GM12892 (cell line): ENCODE data around the gene MYH13.

Experiments
- POLR2A ChIP-seq: IDR thresholded peaks from 2 replicates; pipeline ENCODE4 v1.6.1; 2011; ENCODE audit warnings: low read depth, low read length, control low read depth
- POLR2AphosphoS5 ChIP-seq: IDR thresholded peaks from 2 replicates; pipeline ENCODE4 v1.6.1; 2011; ENCODE audit warnings: low read depth, low read length, control low read depth
- TAF1 ChIP-seq: IDR thresholded peaks from 2 replicates; pipeline ENCODE4 v1.6.1; 2011; ENCODE audit warnings: low read depth, mild to moderate bottlenecking, control low read depth, low read length, borderline replicate concordance

DNA sequence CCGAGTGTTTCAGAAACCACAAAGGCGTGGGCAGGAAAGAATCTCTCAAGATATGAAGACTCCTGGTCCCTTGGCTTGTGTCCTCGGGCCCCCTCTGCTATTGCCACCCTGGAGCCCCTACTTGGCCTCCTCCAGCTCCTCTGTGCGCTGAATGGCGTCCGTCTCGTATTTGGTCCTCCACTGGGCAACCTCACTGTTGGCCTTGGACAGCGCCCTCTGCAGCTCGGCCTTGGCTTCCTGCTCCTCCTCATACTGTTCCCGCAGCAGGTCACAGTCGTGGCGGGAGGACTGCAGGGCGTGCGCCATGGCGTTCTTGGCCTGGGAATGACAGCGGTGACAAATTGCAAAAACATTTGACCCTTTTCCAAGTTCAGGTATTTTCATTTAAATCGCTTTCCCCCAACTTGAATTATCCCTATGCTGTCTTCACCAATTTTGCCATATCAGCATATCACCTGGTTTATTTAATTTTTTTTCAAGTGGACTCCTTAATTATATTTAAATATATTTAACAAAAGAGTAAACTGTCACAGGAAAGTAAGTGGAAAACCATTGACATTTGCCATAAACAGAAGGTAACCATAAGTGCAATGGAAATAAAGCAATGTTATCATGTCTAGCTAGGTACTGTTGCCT, 59.7 kb downstream of the MYH13 start:
- TF ChIP-seq POLR2A = no peak
- TF ChIP-seq POLR2AphosphoS5 = no peak
- no peak for TF ChIP-seq TAF1
